Ectodermal cell (in vitro differentiated cells): ENCODE results near the gene TSTD1.
"Not testable (repeated sequence)": the region's sequence is repeated elsewhere in the genome, so short reads cannot be mapped to it uniquely, and the experiment has no call there.

Experiments used
- H3K27ac ChIP-seq: 2 replicates; pipeline ENCODE4 v1.7.0; 2013; ENCODE audit warnings: mild to moderate bottlenecking, low read depth, low read length; ENCODE audit not compliant: insufficient read depth, poor library complexity, severe bottlenecking
- H3K27me3 ChIP-seq: 2 replicates; pipeline ENCODE4 v1.7.0; 2013; ENCODE audit warnings: mild to moderate bottlenecking, low read length; ENCODE audit not compliant: insufficient read depth, control insufficient read depth, poor library complexity, severe bottlenecking
- H3K36me3 ChIP-seq: one replicate; pipeline ENCODE4 v1.7.0; 2013; ENCODE audit warnings: low read length; ENCODE audit not compliant: control insufficient read depth, insufficient read depth
- H3K4me1 ChIP-seq: one replicate; pipeline ENCODE4 v1.7.0; 2013; ENCODE audit warnings: low read length; ENCODE audit not compliant: control insufficient read depth, insufficient read depth
- H3K4me3 ChIP-seq: 2 replicates; pipeline ENCODE4 v1.7.0; 2013; ENCODE audit warnings: low read depth, low read length, control low read depth; ENCODE audit not compliant: insufficient read depth
- H3K9me3 ChIP-seq: 2 replicates; pipeline ENCODE4 v1.7.0; 2013; ENCODE audit warnings: mild to moderate bottlenecking, low read length, moderate library complexity; ENCODE audit not compliant: control insufficient read depth
- WGBS, 2 experiments: methylation state at CpG; one replicate each; pipeline ENCODE4 v1.1.7; 2013; ENCODE audit warnings: missing lambda C conversion rate in 2 of 2; 5-methylcytosine and 5-hydroxymethylcytosine counted together

The TSTD1 gene

GRCh38 chr1:161019751-161020495 is 18.8 kb downstream of the TSTD1 start:
- no peaks in the 10 kb centered on the region for H3K36me3 ChIP-seq
- H3K4me3 ChIP-seq, result peak overlapping the region; percentile 78
- 5 to 8% methylated on average over 10 of the region's 10 CpGs for WGBS, 2 experiments
- H3K9me3 ChIP-seq, result no peaks in the 10 kb centered on the region
- no peaks in the 10 kb centered on the region for H3K27me3 ChIP-seq
- H3K27ac ChIP-seq, result no peak overlapping the region
- H3K4me1 ChIP-seq, result peaks cover 6% of the 10 kb centered on the region

DNA sequence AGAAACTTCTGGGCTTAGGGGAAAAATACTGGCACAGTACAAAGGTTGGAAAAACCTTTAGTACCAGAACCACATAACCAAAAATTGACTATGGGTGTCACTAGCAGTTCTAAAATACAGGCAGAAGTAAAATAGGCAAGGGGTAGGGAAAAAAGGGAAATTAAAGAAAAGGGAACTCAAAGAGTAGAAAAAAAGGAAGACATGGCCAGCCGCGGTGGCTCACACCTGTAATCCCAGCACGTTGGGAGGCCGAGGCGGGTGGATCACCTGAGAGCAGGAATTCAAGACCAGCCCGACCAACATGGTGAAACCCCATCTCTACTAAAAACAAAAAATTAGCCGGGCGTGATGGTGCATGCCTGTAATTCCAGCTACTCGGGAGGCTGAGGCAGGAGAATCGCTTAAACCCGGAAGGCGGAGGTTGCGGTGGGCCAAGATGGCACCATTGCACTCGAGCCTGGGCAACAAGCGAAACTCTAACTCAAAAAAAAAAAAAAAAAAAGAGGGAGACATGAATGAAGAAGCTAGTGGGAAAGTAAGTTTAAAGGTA is 19.6 kb downstream of the TSTD1 start:
- not testable (repeated sequence) for H3K27me3 ChIP-seq, H3K4me1 ChIP-seq, H3K27ac ChIP-seq, H3K4me3 ChIP-seq, H3K9me3 ChIP-seq, H3K36me3 ChIP-seq
- 91 to 93% methylated on average over 14 to 15 of the region's 15 CpGs for WGBS, 2 experiments

GRCh38 chr1:161018631-161018930 is 20.2 kb downstream of the TSTD1 start:
- WGBS, 2 experiments, result 92 to 93% methylated on average over 1 of the region's 1 CpG
- Histone ChIP-seq H3K27ac (no peak overlapping the region), H3K9me3 (no peaks in the 10 kb centered on the region), H3K36me3 (no peaks in the 10 kb centered on the region), H3K27me3 (no peaks in the 10 kb centered on the region), H3K4me3 (no peak overlapping the region), H3K4me1 (peaks cover 6% of the 10 kb centered on the region)

DNA sequence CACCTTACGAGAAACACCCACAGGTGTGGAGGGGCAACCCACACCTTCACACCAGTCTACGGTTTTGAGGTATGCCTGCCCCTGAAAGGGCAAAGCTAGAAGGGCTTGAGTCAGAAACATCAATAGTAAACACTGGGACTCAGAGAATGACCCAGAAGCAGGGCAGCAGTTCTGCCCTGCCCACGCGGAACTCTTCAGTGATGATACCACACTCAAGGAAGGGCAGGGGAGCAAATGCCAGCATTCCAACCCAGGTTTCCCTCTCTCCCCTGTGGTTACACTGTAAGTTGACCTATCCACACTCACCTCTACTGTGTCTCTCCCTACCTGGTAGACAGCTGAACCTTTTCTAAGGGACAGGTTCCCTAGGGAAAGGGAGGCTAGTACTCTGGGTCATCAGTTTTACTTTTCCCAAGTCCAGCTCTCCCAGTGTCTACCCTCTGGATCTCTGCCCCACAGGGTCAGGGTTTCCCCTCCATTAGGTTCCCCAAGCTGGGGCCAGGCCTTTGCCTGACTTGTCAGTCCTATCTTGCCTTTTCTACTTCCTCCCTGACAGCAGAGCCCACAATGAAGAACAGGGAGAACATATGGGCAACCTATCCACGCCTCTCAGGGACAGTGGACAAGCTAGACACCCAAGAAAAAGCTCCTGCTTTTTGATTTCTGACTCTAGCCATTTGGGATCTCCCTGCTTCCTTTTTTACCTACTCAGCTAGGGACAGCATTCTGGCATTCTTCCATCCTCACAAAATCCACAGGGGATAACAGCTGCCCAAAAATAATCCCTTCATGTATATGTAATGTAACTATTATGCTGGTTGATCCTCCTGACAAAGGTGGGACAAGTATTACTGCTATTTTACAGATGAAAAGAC is 20.8 kb downstream of the TSTD1 start:
- Histone ChIP-seq H3K9me3 (no peaks in the 10 kb centered on the region), H3K27ac (no peak overlapping the region), H3K4me3 (no peak overlapping the region), H3K36me3 (no peaks in the 10 kb centered on the region), H3K27me3 (no peaks in the 10 kb centered on the region), H3K4me1 (peaks cover 6% of the 10 kb centered on the region)
- WGBS, 2 experiments, result 81 to 86% methylated on average over 5 of the region's 5 CpGs

DNA sequence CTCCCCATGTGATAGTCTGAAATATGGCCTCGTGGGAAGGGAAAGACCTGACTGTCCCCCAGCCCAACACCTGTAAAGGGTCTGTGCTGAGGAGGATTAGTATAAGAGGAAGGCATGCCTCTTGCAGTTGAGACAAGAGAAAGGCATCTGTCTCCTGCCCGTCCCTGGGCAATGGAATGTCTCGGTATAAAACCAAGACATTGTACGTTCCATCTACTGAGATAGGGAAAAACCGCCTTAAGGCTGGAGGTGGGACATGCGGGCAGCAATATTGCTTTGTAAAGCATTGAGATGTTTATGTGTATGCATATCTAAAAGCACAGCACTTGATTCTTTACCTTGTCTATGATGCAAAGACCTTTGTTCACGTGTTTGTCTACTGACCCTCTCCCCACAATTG is 21.6 kb downstream of the TSTD1 start:
- H3K27me3 ChIP-seq, H3K27ac ChIP-seq, H3K4me3 ChIP-seq, H3K36me3 ChIP-seq, H3K9me3 ChIP-seq, H3K4me1 ChIP-seq: not testable (repeated sequence)
- 68 to 70% methylated on average over 3 to 6 of the region's 7 CpGs for WGBS, 2 experiments

DNA sequence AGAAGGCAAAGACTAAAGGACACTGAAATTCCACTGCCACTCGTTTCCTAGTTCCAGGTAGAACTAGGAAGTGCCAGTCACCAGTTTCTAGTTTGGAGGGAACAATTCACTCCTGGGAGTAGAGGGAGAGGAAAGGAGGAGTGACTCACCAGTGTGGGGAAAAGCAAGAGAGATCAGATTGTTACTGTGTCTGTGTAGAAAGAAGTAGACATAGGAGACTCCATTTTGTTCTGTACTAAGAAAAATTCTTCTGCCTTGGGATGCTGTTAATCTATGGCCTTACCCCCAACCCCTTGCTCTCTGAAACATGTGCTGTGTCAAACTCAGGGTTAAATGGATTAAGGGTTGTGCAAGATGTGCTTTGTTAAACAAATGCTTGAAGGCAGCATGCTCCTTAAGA is 22.1 kb downstream of the TSTD1 start:
- not testable (repeated sequence) for H3K4me3 ChIP-seq, H3K4me1 ChIP-seq, H3K27ac ChIP-seq, H3K9me3 ChIP-seq, H3K36me3 ChIP-seq, H3K27me3 ChIP-seq
- WGBS, 2 experiments, result 93 to 95% methylated on average over 1 of the region's 1 CpG

- Histone ChIP-seq H3K9me3 (no peaks in the 10 kb centered on the region), H3K36me3 (no peaks in the 10 kb centered on the region), H3K27me3 (no peaks in the 10 kb centered on the region), H3K4me1 (peaks cover 6% of the 10 kb centered on the region), H3K4me3 (no peak overlapping the region), H3K27ac (no peak overlapping the region)
- 80 to 81% methylated on average over 15 of the region's 15 CpGs for WGBS, 2 experiments
Measured at GRCh38 chr1:161013488-161014230, 25.1 kb downstream of the TSTD1 start.

DNA sequence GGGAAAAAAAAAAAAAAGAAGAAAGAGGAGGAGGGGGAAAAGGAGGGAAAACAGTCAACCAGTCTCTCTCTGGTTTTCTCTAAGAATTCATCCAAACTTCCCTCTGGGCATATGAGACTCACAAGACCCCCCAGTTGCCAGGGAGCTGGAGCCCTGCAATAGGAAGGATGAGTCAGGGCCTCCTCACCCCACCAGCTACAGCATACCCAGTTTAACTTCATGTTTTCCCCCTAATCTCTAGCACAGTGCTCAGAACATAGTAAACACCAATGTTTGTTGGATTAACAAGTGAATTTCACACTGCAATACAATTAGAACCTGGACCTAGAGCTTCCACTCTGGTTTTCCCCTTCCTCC is 25.7 kb downstream of the TSTD1 start:
- Histone ChIP-seq H3K36me3 (no peaks in the 10 kb centered on the region), H3K4me1 (peaks cover 5% of the 10 kb centered on the region), H3K4me3 (no peak overlapping the region), H3K9me3 (no peaks in the 10 kb centered on the region), H3K27ac (no peak overlapping the region), H3K27me3 (no peaks in the 10 kb centered on the region)

- no peaks in the 10 kb centered on the region for H3K9me3 ChIP-seq
- WGBS, 2 experiments, result 89 to 94% methylated on average over 2 of the region's 3 CpGs
- H3K27ac ChIP-seq, result no peak overlapping the region
- H3K27me3 ChIP-seq, result no peaks in the 10 kb centered on the region
- H3K4me3 ChIP-seq, result no peak overlapping the region
- H3K36me3 ChIP-seq, result no peaks in the 10 kb centered on the region
- H3K4me1 ChIP-seq, result no peaks in the 10 kb centered on the region
Measured at GRCh38 chr1:161012420-161012819, 26.3 kb downstream of the TSTD1 start.

- Histone ChIP-seq H3K4me1 (no peaks in the 10 kb centered on the region), H3K27ac (no peak overlapping the region), H3K9me3 (no peaks in the 10 kb centered on the region), H3K4me3 (no peak overlapping the region), H3K36me3 (no peaks in the 10 kb centered on the region), H3K27me3 (no peaks in the 10 kb centered on the region)
- 92 to 94% methylated on average over 7 of the region's 7 CpGs for WGBS, 2 experiments
Measured at GRCh38 chr1:161009602-161010211, 29.1 kb downstream of the TSTD1 start.
